ENCODE measurements around the gene ACTR10.

GRCh38 chr14:58258156-58258555, 58.2 kb downstream of the ACTR10 start:
- no peak for TF ChIP-seq CTCF (IDR thresholded peaks at IDR 0.05)
- TF ChIP-seq POLR2A (IDR thresholded peaks at IDR 0.05): no peak
